Measurements from ENCODE around the gene SLC2A6.

Gene SLC2A6

DNA sequence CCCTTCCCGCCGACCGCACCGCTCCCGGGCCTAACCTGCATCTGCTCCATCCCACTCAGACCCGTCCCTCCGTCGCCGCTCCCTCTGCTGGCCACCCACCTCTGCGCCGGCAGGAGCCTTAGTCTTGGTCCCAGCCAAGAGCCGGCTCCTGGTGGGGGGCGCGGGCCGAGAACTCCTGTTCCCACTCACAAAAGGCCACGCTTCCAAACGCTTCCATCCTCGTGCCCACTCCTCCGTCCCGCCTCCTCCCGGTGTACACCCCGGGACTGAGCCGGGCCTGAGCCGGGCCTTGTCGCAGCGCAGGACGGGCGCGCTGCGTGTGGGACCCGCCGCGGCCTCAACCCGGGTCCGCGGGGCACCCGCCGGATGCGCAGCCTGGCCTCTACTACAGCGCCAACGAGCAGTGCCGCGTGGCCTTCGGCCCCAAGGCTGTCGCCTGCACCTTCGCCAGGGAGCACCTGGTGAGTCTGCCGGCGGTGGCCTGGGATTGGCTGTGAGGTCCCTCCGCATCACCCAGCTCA is 49.2 kb downstream of the SLC2A6 start:
- TF ChIP-seq, protein P1, sequence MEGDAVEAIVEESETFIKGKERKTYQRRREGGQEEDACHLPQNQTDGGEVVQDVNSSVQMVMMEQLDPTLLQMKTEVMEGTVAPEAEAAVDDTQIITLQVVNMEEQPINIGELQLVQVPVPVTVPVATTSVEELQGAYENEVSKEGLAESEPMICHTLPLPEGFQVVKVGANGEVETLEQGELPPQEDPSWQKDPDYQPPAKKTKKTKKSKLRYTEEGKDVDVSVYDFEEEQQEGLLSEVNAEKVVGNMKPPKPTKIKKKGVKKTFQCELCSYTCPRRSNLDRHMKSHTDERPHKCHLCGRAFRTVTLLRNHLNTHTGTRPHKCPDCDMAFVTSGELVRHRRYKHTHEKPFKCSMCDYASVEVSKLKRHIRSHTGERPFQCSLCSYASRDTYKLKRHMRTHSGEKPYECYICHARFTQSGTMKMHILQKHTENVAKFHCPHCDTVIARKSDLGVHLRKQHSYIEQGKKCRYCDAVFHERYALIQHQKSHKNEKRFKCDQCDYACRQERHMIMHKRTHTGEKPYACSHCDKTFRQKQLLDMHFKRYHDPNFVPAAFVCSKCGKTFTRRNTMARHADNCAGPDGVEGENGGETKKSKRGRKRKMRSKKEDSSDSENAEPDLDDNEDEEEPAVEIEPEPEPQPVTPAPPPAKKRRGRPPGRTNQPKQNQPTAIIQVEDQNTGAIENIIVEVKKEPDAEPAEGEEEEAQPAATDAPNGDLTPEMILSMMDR (conservative IDR thresholded peaks at IDR 0.05; ENCODE audit: low read depth, low read length), result peak; percentile 59
- H3K4me3 ChIP-seq (ENCODE audit: low read depth, low read length), result no peak overlapping the region

DNA sequence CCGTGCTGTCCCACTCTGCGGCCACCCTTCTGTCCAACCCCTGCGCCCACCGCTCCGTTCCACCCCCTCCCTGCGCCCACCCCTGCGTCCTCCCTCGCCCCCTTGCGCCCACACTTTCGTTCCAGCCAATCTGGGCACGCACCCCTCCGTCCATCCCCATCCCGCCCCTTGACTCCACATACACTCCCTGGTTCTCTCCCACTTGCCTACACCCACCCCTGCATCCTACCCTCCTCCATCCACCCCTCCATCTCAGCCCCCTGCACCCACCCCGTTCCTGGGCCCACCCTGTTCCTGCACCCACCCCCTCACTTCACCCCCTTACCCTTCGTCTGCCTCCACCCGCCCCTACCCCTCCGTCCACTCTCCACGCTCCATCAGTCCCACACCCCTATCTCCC is 49.7 kb downstream of the SLC2A6 start:
- no peak for DNase-seq (ENCODE audit: low read depth)
- H3K4me3 ChIP-seq (ENCODE audit: low read depth, low read length), result no peak overlapping the region
- TF ChIP-seq, protein P1 (conservative IDR thresholded peaks at IDR 0.05; ENCODE audit: low read depth, low read length), result no peak

More for the DNA sequence above, 49.2 kb downstream of the SLC2A6 start:
- DNase-seq (ENCODE audit: low read depth), result peak; percentile 26

- no peak overlapping the region for H3K4me3 ChIP-seq (ENCODE audit: low read depth, low read length)
- TF ChIP-seq, protein P1 (conservative IDR thresholded peaks at IDR 0.05; ENCODE audit: low read depth, low read length), result no peak
- no peak for DNase-seq (ENCODE audit: low read depth)
Measured at GRCh38 chr9:133428617-133429101, 50.2 kb downstream of the SLC2A6 start.

- no peak overlapping the region for H3K4me3 ChIP-seq (ENCODE audit: low read depth, low read length)
Measured at GRCh38 chr9:133427658-133428348, 51.1 kb downstream of the SLC2A6 start.

DNA sequence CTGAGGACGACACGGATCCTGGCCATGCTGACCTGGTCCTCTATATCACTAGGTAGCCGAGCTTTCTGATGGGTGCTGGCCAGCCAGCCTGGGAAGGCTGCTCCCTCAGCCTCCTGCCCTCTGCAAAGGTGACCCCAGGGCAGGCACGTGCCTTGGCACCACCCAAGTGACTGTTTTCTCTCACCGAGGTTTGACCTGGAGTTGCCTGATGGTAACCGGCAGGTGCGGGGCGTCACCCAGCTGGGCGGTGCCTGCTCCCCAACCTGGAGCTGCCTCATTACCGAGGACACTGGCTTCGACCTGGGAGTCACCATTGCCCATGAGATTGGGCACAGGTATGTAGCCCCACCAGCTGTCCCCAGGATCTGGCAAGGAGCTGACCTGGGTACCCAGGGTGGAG is 52.9 kb downstream of the SLC2A6 start:
- DNase-seq (ENCODE audit: low read depth), result no peak
- H3K4me3 ChIP-seq (ENCODE audit: low read depth, low read length), result no peak overlapping the region
- TF ChIP-seq, protein P1 (conservative IDR thresholded peaks at IDR 0.05; ENCODE audit: low read depth, low read length), result no peak

More at GRCh38 chr9:133427658-133428348, 51.1 kb downstream of the SLC2A6 start:
- no peak for DNase-seq (ENCODE audit: low read depth)
- TF ChIP-seq, protein P1 (conservative IDR thresholded peaks at IDR 0.05; ENCODE audit: low read depth, low read length), result no peak

- TF ChIP-seq, protein P1 (conservative IDR thresholded peaks at IDR 0.05; ENCODE audit: low read depth, low read length), result no peak
- DNase-seq (ENCODE audit: low read depth), result no peak
Measured at GRCh38 chr9:133425049-133425632, 53.8 kb downstream of the SLC2A6 start.

More at GRCh38 chr9:133425049-133425632, 53.8 kb downstream of the SLC2A6 start:
- H3K4me3 ChIP-seq (ENCODE audit: low read depth, low read length), result no peak overlapping the region
